GM13976 (cell line): ENCODE results near the gene PPP2R5C.

Experiments used
- DNase-seq: peaks from one replicate; pipeline ENCODE4 v3.0.0; 2012; ENCODE audit warnings: low spot score
- in situ Hi-C: fragments of 300-500 bp; cut with MboI; formaldehyde crosslinking; loops from one replicate; pipeline ENCODE4 v1.12.0; 2022; ENCODE audit warnings: low sequenced_read_pairs, mixed read lengths, inconsistent platforms; ENCODE audit not compliant: unreplicated experiment
- TF ChIP-seq, protein P1 (sequence below): IDR thresholded peaks from 2 replicates; pipeline ENCODE4 v1.5.1; 2012; ENCODE audit warnings: borderline replicate concordance, mild to moderate bottlenecking; ENCODE audit not compliant: insufficient read depth; ENCODE audit errors: extremely low read depth, missing control alignments, control extremely low read depth

PPP2R5C gene

DNA sequence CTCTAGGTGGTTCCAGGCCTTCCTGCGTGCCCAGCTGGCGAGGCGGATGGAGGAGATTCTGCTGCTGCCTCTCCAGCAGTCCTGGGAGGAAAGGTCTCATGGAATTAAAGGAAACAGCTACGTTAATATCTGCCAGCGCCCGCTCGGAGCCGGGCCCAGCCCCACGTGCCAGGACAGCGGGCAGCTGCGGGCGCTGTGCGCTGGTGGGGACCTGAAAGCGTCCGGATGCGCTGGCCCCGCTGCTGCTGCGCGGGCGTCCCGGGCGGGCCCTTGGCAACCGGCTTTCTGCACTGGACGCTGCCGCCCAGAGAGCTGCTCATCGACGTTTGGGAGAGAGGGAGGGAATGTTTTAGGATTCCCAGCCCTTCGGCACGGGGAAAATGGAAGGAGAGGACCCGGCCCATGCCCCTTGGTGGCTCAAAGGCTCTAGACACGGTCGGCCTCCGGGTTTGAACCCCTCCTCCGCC is 194.2 kb downstream of the PPP2R5C start:
- in situ Hi-C loops: no loop called here

DNA sequence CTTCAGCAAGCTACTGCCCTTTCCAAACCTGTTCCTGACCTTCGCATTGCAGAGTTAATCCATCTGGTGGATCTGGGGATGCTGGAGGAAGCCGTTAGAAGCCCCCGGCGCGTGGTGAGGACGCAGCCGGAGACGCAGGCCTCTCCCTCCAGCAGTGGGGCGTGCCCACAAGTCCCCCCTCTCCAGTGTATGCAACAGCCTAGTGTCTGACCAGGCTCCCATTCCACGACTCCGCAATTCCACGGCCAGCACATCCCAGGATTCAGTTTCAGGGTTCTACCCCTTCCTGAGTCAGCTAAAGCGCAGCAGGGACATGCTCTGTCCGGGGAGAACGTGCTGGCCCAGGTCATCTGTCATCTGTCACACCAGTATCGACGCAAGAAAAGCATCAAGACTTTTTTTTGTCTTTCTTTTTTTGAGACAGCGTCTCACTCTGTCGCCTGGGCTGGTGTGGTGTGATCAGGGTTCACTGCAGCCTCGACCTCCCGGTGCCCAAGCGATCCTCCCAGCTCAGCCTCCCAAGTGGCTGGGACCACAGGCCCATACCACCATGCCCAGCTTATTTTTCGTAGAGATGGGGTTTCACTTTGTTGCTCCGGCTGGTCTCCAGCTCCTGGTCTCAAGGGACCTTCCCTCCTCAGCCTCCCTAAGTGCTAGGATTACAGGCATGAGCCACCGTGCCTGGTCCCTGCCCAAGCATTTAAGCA is 194.8 kb downstream of the PPP2R5C start:
- in situ Hi-C loops: no loop called here
- TF ChIP-seq, protein P1, sequence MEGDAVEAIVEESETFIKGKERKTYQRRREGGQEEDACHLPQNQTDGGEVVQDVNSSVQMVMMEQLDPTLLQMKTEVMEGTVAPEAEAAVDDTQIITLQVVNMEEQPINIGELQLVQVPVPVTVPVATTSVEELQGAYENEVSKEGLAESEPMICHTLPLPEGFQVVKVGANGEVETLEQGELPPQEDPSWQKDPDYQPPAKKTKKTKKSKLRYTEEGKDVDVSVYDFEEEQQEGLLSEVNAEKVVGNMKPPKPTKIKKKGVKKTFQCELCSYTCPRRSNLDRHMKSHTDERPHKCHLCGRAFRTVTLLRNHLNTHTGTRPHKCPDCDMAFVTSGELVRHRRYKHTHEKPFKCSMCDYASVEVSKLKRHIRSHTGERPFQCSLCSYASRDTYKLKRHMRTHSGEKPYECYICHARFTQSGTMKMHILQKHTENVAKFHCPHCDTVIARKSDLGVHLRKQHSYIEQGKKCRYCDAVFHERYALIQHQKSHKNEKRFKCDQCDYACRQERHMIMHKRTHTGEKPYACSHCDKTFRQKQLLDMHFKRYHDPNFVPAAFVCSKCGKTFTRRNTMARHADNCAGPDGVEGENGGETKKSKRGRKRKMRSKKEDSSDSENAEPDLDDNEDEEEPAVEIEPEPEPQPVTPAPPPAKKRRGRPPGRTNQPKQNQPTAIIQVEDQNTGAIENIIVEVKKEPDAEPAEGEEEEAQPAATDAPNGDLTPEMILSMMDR: no peak
- no peak for DNase-seq

More for the DNA sequence above, 194.2 kb downstream of the PPP2R5C start:
- DNase-seq: no peak
- TF ChIP-seq, protein P1: no peak

DNA sequence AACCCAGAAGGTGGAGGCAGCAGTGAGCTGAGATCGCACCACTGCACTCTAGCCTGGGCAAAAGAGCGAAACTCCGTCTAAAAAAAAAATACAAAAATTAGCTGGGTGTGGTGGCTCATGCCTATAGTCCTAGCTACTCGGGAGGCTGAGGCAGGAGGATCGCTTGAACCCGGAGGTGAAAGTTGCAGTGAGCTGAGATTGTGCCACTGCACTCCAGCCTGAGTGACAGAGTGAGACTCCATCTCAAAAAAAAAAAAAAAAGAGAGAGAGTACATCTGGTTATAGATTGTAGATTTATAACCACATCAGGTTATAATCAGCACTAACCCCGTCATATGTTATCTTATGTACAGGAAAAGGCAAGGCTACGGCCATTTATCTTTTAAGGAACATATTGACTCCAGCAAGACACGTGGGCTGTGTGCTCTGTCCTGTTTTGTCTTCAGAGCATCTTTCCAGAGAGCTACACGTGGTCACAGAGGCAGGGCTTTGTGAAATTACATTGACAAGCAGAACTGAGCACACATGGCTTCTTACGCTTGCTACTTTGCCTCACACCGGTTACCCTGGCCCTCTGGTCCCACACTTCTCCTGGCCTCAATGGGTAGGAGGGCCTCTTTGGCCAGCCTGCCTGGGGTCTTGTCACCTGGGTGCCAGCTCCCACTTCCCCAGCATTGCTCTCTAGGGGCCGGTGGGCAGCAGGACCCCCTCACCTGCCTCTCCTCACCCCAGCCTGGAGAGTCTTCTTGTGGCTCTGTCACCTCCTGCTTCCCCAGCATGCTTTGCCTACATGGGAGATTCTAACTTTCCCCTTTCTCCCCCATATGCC is 196.1 kb downstream of the PPP2R5C start:
- DNase-seq: no peak
- TF ChIP-seq, protein P1: no peak
- in situ Hi-C loops: no loop called here

DNA sequence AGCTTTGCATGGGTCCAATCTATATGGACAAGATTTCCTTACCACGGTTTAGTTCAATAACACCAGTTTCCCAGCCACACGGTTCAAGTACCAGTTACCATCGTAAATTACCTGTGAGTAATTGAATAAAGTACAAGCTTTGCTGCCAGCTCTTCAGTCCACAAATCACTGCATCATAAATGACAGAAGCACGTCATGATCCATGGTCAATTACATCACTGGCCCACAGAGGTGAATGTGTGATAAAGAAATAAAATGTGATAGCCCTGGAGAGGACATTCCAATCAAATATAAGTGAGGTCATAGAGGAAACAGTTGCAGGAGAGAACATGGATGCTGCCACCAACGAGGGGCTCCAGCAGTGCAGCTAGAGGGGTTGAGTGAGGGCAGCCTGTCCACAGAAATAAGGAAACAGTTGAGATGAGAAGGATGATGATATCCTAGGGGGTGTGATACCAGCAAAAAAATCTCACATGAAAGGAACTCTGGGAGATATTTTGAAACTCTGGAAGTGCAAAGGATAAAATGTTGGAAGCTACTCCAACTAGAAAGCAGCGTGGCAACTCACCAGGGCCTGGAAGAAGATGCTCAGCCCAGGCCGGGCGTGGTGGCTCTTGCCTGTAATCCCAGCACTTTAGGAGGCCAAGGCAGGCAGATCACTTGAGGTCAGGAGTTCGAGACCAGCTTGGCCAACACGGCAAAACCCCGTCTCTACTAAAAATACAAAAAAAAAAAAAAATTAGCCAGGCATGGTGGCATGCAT is 197.1 kb downstream of the PPP2R5C start:
- DNase-seq: no peak
- TF ChIP-seq, protein P1: no peak
- in situ Hi-C loops: no loop called here

DNA sequence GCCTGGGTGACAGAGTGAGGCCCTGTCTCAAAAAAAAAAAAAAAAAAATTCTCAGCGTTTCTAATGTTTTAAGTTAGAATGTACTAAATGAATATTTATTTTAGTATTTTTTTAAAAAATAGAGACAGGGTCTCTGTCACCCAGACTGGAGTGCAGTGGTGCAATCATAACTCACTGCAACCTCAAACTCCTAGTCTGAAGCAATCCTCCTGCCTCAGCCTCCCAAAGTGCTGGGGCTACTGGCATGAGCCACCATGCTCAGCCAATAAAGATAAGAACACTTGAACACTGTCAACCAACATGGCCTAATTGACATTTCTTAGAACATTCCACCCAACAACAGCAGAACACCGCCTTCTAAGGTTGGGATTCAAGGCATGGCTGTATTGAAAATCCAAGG is 197.8 kb downstream of the PPP2R5C start:
- DNase-seq: no peak
- in situ Hi-C loops: no loop called here
- TF ChIP-seq, protein P1: no peak

DNA sequence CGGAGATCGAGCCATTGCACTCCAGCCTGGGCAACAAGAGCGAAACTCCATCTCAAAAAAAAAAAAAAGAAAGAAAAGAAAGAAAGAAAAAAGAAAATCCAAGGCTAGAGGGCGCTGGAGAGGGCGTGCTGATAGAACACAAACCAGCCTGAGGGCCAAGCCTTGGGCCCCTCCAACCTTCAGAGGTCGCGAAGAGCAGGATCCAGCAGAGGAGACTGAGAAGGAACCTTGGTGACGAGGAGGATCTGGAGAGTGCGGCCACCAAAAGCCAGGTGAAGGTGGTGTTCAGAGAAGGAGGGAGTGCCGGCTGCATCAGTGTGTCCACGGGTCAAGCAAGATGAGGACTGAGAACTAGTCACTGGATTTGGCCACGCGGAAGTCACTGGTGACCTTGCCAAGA is 198.7 kb downstream of the PPP2R5C start:
- in situ Hi-C loops: loop anchor here (5.0 to 10.0 kb wide), 2 partner anchors 185 to 357 kb away; partner anchors contain the start of gene ZNF839
- TF ChIP-seq, protein P1: peak; percentile 9
- DNase-seq: no peak
